Endothelial cell of umbilical vein (primary cell): ENCODE data around the gene CACNA2D3. TPM values are rescaled to one million over a fixed set of nuclear protein-coding genes. Genes with fewer than 3 reads are reported as not detected.

Experiments used
- BruUV-seq: library from RNA; stranded (reverse); fragments of 400-500 nt; replicated peaks from 2 replicates; lab custom pipeline; 2021; lab: Mats Ljungman, UMichigan
- CTCF ChIA-PET: fragments of 300-600, 350-600 bp; sonication (Branson Sonifier 250); formaldehyde crosslinking; loops from one replicate; lab custom pipeline; 2021; ENCODE audit warnings: antibody characterized with exemption, inconsistent platforms; lab: Charles Lee
- POLR2A ChIA-PET: fragments of 300-600, 350-600 bp; sonication (Branson Sonifier 250); formaldehyde crosslinking; loops from one replicate; lab custom pipeline; 2021; ENCODE audit warnings: antibody characterized with exemption, inconsistent platforms; lab: Charles Lee
- DNase-seq: peaks from one replicate; pipeline ENCODE4 v3.0.0-alpha.2; 2011; ENCODE audit warnings: low read depth, low spot score
- FAIRE-seq: peaks from 2 replicates; lab custom pipeline; 2011; peaks lifted over from hg19 to GRCh38; lab: Jason Lieb, UNC
- H2AFZ ChIP-seq: 2 replicates; pipeline ENCODE4 v1.6.0; 2012; ENCODE audit warnings: low read depth, low read length, control low read depth, inconsistent platforms
- H3K27ac ChIP-seq: 2 replicates; pipeline ENCODE4 v1.5.1; 2011; ENCODE audit warnings: low read depth, mild to moderate bottlenecking, control low read depth, low read length, moderate library complexity; ENCODE audit not compliant: insufficient read depth
- H3K27me3 ChIP-seq, 2 experiments: 2 replicates each; pipeline versions ENCODE4 v1.6.0 to v1.6.1; 2011; ENCODE audit warnings: low read length in 2 of 2, mixed read lengths in 1 of 2; ENCODE audit not compliant: control insufficient read depth in 2 of 2, insufficient read depth in 2 of 2
- H3K36me3 ChIP-seq, 2 experiments: 2 replicates in 1 of 2; 3 replicates in 1 of 2; pipeline ENCODE4 v1.5.1; 2011; ENCODE audit warnings: low read length in 2 of 2, mild to moderate bottlenecking in 1 of 2, moderate library complexity in 1 of 2; ENCODE audit not compliant: control insufficient read depth in 2 of 2, insufficient read depth in 2 of 2; ENCODE audit errors: extremely low read depth in 1 of 2
- H3K4me1 ChIP-seq: 3 replicates; pipeline ENCODE4 v1.5.1; 2011; ENCODE audit warnings: mild to moderate bottlenecking, low read length; ENCODE audit not compliant: control insufficient read depth, insufficient read depth; ENCODE audit errors: extremely low read depth
- H3K4me2 ChIP-seq: 2 replicates; pipeline ENCODE4 v1.6.1; 2011; ENCODE audit warnings: low read length, control low read depth, mixed read lengths; ENCODE audit not compliant: insufficient read depth
- H3K4me3 ChIP-seq, 3 experiments: fragments of 200-600 bp in 1 of 3; sonication (generic), shearing (Covaris generic) in 1 of 3; replicated peaks in 1 of 3; 2 replicates each; pipeline ENCODE4 v1.5.1; 2011 to 2016; ENCODE audit warnings: control low read depth in 3 of 3, low read length in 3 of 3, mild to moderate bottlenecking in 2 of 3, inconsistent platforms in 1 of 3, low read depth in 1 of 3, moderate library complexity in 1 of 3; ENCODE audit not compliant: insufficient read depth in 1 of 3
- H3K79me2 ChIP-seq: 2 replicates; pipeline ENCODE4 v1.6.0; 2012; ENCODE audit warnings: low read length, inconsistent platforms; ENCODE audit not compliant: control insufficient read depth, insufficient read depth
- H3K9ac ChIP-seq: replicated peaks from 2 replicates; pipeline ENCODE3; 2011; ENCODE audit warnings: low read length, control low read depth; ENCODE audit not compliant: insufficient read depth; ENCODE audit errors: extremely low read depth
- H3K9me1 ChIP-seq: replicated peaks from 3 replicates; pipeline ENCODE4 v1.6.0; 2011; ENCODE audit warnings: mild to moderate bottlenecking, low read length; ENCODE audit not compliant: control insufficient read depth, insufficient read depth; ENCODE audit errors: extremely low read depth
- H3K9me3 ChIP-seq: replicated peaks from 2 replicates; pipeline ENCODE4 v1.5.1; 2012; ENCODE audit warnings: low read length, inconsistent platforms; ENCODE audit not compliant: control insufficient read depth, insufficient read depth
- H4K20me1 ChIP-seq: replicated peaks from 2 replicates; pipeline ENCODE3; 2011; ENCODE audit warnings: mild to moderate bottlenecking, low read length; ENCODE audit not compliant: control insufficient read depth, insufficient read depth; ENCODE audit errors: extremely low read depth
- EZH2 ChIP-seq: IDR thresholded peaks from 2 replicates; pipeline ENCODE4 v1.6.1; 2012; ENCODE audit warnings: borderline replicate concordance, low read depth, mild to moderate bottlenecking, moderate library complexity, low read length, inconsistent platforms; ENCODE audit not compliant: severe bottlenecking
- FOS ChIP-seq: IDR thresholded peaks from 2 replicates; pipeline ENCODE4 v1.6.1; 2011; ENCODE audit warnings: mild to moderate bottlenecking, low read length, moderate library complexity, borderline replicate concordance; ENCODE audit not compliant: insufficient read depth
- GATA2 ChIP-seq: IDR thresholded peaks from 2 replicates; pipeline ENCODE4 v1.7.0; 2011; ENCODE audit warnings: low read depth, mild to moderate bottlenecking, moderate library complexity, mixed read lengths, low read length; ENCODE audit not compliant: insufficient read length, insufficient read depth
- JUN ChIP-seq: IDR thresholded peaks from 2 replicates; pipeline ENCODE4 v1.6.1; 2011; ENCODE audit warnings: borderline replicate concordance, low read depth; ENCODE audit not compliant: insufficient read length, insufficient read depth
- MYC ChIP-seq: IDR thresholded peaks from one replicate; pipeline ENCODE4 v1.6.1; 2011; ENCODE audit warnings: mild to moderate bottlenecking, low read depth, low read length
- POLR2A ChIP-seq: IDR thresholded peaks from 2 replicates; pipeline ENCODE4 v1.6.1; 2012; ENCODE audit warnings: low read depth, mild to moderate bottlenecking, control low read depth, low read length
- POLR2AphosphoS5 ChIP-seq: IDR thresholded peaks from 2 replicates; pipeline ENCODE4 v1.6.1; 2012; ENCODE audit warnings: low read depth, mild to moderate bottlenecking, control low read depth, low read length, moderate library complexity; ENCODE audit not compliant: insufficient read depth
- dilution Hi-C: fragments of 300-500 bp; cut with MboI; formaldehyde crosslinking; loops from one replicate; pipeline ENCODE4 v1.15.0; 2019; ENCODE audit warnings: low sequenced_read_pairs; ENCODE audit not compliant: extremely low pct_ligation_motif_present
- intact Hi-C: fragments of 100-400 bp; cut with micrococcal nuclease; formaldehyde crosslinking; loops from one replicate; pipeline ENCODE4 v1.10.0; 2022
- polyA plus RNA-seq, 4 experiments: library from polyadenylated mRNA; depleted of rRNA in 3 of 4; stranded (reverse) in 3 of 4; unstranded in 1 of 4; fragments of >200 nt; gene quantifications; 2 replicates each; pipeline versions ENCODE4 v1.2.1 to v1.2.3, GENCODE V29; 2011 to 2012; ENCODE audit warnings: missing spikeins in 1 of 4
- total RNA-seq: library from RNA; stranded (reverse); gene quantifications from 2 replicates; pipeline ENCODE4 v1.2.3, GENCODE V29; 2021
- TF ChIP-seq, protein P1 (sequence below), 2 donors: IDR thresholded peaks; 1 replicate in 1 of 2; 2 replicates in 1 of 2; pipeline ENCODE4 v1.5.1; 2011; ENCODE audit warnings: low read length in 2 of 2, mild to moderate bottlenecking in 2 of 2, moderate library complexity in 2 of 2, control low read depth in 1 of 2, inconsistent platforms in 1 of 2, low read depth in 1 of 2; ENCODE audit not compliant: insufficient read depth in 1 of 2; ENCODE audit errors: extremely low read depth in 1 of 2
- TF ChIP-seq, protein P2 (sequence below): IDR thresholded peaks from 2 replicates; pipeline ENCODE4 v1.6.1; 2011; ENCODE audit not compliant: insufficient read depth, insufficient read length

CACNA2D3 gene
- total and polyA plus RNA-seq, 2 donors (not counting 3 experiments of a cell fraction or from before 2014, with no cell fraction given), result not detected

DNA sequence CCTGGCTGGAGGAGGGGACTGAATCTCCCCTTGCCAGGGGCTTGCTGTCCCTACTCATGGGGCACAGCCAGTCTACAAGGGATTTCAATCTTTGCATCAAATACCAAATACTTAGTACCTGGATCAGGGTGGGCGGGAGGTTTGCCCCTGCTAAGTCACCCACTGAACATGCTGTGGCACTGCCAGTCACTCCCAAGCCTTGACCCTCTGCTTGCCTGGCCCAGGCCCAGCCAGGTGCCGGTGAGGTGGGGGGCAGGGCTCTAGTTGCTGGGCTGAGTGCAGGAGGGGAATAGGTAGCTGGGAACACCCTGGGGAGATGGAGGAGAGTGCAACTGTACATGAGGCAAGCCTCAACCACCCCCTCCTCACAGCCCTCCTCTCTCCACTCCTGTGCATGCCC, 941.8 kb downstream of the CACNA2D3 start:
- CTCF ChIA-PET, result no interaction called here
- intact Hi-C loops, result no loop called here

DNA sequence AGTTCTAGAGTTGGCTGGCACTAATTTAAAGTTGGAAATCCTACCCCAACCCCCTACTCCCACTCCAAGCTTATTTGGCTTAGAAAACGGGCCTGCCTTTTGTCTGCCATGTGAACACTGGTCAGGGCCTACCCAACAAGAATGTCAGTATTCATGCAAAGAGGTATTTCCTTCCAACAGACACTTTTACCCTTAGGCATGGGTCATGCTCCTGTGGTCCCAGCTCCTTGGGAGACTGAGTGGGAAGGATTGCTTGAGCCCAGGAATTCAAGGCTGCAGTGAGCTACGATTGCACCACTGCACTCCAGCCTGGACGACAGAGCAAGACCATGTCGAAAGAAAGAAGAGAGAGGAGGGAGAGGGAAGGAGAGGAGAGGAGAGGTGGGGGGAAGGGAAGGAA, 943.0 kb downstream of the CACNA2D3 start:
- no peak overlapping the region for H2AFZ ChIP-seq
- no peaks in the 10 kb centered on the region for H3K4me1 ChIP-seq
- BruUV-seq, result no TSS peak
- H3K4me2 ChIP-seq, result no peak overlapping the region
- H3K9me1 ChIP-seq, result no peaks in the 10 kb centered on the region
- H3K79me2 ChIP-seq, result no peaks in the 10 kb centered on the region
- no peak for FAIRE-seq
- no peak overlapping the region for H3K9ac ChIP-seq
- no peaks in the 10 kb centered on the region for H4K20me1 ChIP-seq
- H3K4me3 ChIP-seq, result no peak overlapping the region
- dilution Hi-C loops, result no loop called here
- ChIA-PET POLR2A (no interaction called here), CTCF (no interaction called here)
- no peak for TF ChIP-seq FOS
- no peak for TF ChIP-seq GATA2
- TF ChIP-seq, protein P1, sequence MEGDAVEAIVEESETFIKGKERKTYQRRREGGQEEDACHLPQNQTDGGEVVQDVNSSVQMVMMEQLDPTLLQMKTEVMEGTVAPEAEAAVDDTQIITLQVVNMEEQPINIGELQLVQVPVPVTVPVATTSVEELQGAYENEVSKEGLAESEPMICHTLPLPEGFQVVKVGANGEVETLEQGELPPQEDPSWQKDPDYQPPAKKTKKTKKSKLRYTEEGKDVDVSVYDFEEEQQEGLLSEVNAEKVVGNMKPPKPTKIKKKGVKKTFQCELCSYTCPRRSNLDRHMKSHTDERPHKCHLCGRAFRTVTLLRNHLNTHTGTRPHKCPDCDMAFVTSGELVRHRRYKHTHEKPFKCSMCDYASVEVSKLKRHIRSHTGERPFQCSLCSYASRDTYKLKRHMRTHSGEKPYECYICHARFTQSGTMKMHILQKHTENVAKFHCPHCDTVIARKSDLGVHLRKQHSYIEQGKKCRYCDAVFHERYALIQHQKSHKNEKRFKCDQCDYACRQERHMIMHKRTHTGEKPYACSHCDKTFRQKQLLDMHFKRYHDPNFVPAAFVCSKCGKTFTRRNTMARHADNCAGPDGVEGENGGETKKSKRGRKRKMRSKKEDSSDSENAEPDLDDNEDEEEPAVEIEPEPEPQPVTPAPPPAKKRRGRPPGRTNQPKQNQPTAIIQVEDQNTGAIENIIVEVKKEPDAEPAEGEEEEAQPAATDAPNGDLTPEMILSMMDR (IDR thresholded peaks at IDR 0.05; ENCODE audit: extremely low read depth in 1 of 2, insufficient read depth in 1 of 2, low read depth in 1 of 2, low read length in 2 of 2), result no peak
- TF ChIP-seq, protein P2, sequence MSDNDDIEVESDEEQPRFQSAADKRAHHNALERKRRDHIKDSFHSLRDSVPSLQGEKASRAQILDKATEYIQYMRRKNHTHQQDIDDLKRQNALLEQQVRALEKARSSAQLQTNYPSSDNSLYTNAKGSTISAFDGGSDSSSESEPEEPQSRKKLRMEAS, result no peak
- TF ChIP-seq POLR2A, result no peak
- TF ChIP-seq JUN, result no peak
- no peak for TF ChIP-seq EZH2
- TF ChIP-seq MYC, result no peak
- TF ChIP-seq POLR2AphosphoS5, result no peak
- no peaks in the 10 kb centered on the region for H3K36me3 ChIP-seq
- DNase-seq, result no peak
- no peaks in the 10 kb centered on the region for H3K27me3 ChIP-seq
- intact Hi-C loops, result no loop called here
- no peak overlapping the region for H3K27ac ChIP-seq
- H3K9me3 ChIP-seq, result peaks cover 4% of the 10 kb centered on the region

More for the DNA sequence above, 941.8 kb downstream of the CACNA2D3 start:
- no peaks in the 10 kb centered on the region for H3K36me3 ChIP-seq
- DNase-seq, result no peak
- peaks cover 4% of the 10 kb centered on the region for H3K9me3 ChIP-seq
- no peaks in the 10 kb centered on the region for H4K20me1 ChIP-seq
- POLR2A ChIA-PET, result no interaction called here
- dilution Hi-C loops, result no loop called here
- no peaks in the 10 kb centered on the region for H3K27me3 ChIP-seq
- H3K27ac ChIP-seq, result no peak overlapping the region
- H3K4me3 ChIP-seq, result no peak overlapping the region
- no peaks in the 10 kb centered on the region for H3K79me2 ChIP-seq
- no peak overlapping the region for H3K4me2 ChIP-seq
- BruUV-seq, result no TSS peak
- no peak overlapping the region for H2AFZ ChIP-seq
- no peak overlapping the region for H3K9ac ChIP-seq
- no peak for TF ChIP-seq MYC
- FAIRE-seq, result no peak
- no peaks in the 10 kb centered on the region for H3K9me1 ChIP-seq
- H3K4me1 ChIP-seq, result no peaks in the 10 kb centered on the region
